Neutrophil (primary cell): ENCODE results near the gene PRDM15.

Experiments
- H3K27ac ChIP-seq: fragments of 200-600 bp; sonication (generic); 2 replicates; pipeline ENCODE4 v1.5.1; 2016; ENCODE audit warnings: mild to moderate bottlenecking, moderate library complexity
- H3K27me3 ChIP-seq: fragments of 200-600 bp; sonication (generic); 2 replicates; pipeline ENCODE4 v1.6.0; 2016; ENCODE audit warnings: mild to moderate bottlenecking
- H3K36me3 ChIP-seq: fragments of 200-600 bp; sonication (generic); 2 replicates; pipeline ENCODE4 v1.5.1; 2017
- H3K4me1 ChIP-seq, 2 experiments: fragments of 200-600 bp in 1 of 2; sonication (generic) in 1 of 2; 1 replicate in 1 of 2; 2 replicates in 1 of 2; pipeline versions ENCODE4 v1.5.1 to v1.6.1; 2013 to 2016; ENCODE audit warnings: low read depth in 1 of 2, low read length in 1 of 2, mild to moderate bottlenecking in 1 of 2, moderate library complexity in 1 of 2; ENCODE audit not compliant: control insufficient read depth in 1 of 2, insufficient read depth in 1 of 2
- H3K4me3 ChIP-seq, 2 experiments: fragments of 200-600 bp in 1 of 2; sonication (generic) in 1 of 2; 1 replicate in 1 of 2; 2 replicates in 1 of 2; pipeline ENCODE4 v1.5.1; 2013 to 2016; ENCODE audit warnings: low read depth in 1 of 2, low read length in 1 of 2, mild to moderate bottlenecking in 1 of 2, moderate library complexity in 1 of 2
- H3K9me3 ChIP-seq: fragments of 200-600 bp; sonication (generic); 2 replicates; pipeline ENCODE4 v1.5.1; 2016
- TF ChIP-seq, protein P1 (sequence below): fragments of 200-600 bp; sonication (generic); IDR thresholded peaks from 2 replicates; pipeline ENCODE4 v1.5.1; 2016; ENCODE audit warnings: antibody characterized with exemption

The PRDM15 gene

DNA sequence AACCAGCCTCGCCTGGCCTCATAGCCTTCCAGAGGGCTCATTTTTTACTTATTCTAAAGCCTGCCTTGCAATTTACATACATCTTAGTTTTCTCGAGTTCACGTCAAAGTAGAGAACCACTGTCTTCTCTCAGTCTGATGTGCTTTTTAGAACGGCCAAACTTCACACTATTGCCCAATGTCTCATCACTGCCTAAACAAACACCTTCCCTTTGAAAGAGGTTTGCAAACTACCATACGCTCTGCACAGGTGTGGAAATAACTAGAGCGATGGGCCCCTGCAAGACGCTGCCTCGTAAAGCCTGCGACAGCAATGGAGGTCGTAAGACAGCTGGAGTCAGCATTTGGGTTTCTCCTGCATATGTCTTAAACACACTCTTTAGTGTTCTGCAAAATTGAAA, 22.6 kb downstream of the PRDM15 start:
- Histone ChIP-seq H3K36me3 (peaks cover 30% of the 10 kb centered on the region), H3K4me3 (no peak overlapping the region), H3K27me3 (no peaks in the 10 kb centered on the region), H3K9me3 (no peaks in the 10 kb centered on the region), H3K4me1 (no peaks in the 10 kb centered on the region), H3K27ac (no peak overlapping the region)
- TF ChIP-seq, protein P1, sequence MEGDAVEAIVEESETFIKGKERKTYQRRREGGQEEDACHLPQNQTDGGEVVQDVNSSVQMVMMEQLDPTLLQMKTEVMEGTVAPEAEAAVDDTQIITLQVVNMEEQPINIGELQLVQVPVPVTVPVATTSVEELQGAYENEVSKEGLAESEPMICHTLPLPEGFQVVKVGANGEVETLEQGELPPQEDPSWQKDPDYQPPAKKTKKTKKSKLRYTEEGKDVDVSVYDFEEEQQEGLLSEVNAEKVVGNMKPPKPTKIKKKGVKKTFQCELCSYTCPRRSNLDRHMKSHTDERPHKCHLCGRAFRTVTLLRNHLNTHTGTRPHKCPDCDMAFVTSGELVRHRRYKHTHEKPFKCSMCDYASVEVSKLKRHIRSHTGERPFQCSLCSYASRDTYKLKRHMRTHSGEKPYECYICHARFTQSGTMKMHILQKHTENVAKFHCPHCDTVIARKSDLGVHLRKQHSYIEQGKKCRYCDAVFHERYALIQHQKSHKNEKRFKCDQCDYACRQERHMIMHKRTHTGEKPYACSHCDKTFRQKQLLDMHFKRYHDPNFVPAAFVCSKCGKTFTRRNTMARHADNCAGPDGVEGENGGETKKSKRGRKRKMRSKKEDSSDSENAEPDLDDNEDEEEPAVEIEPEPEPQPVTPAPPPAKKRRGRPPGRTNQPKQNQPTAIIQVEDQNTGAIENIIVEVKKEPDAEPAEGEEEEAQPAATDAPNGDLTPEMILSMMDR, result no peak

GRCh38 chr21:41854426-41854995, 24.6 kb downstream of the PRDM15 start:
- Histone ChIP-seq H3K27ac (no peak overlapping the region), H3K4me1 (no peaks in the 10 kb centered on the region), H3K27me3 (no peaks in the 10 kb centered on the region), H3K4me3 (no peak overlapping the region), H3K36me3 (peaks cover 36% of the 10 kb centered on the region), H3K9me3 (no peaks in the 10 kb centered on the region)
- TF ChIP-seq, protein P1, result no peak

- Histone ChIP-seq H3K4me3 (no peak overlapping the region), H3K4me1 (no peaks in the 10 kb centered on the region), H3K9me3 (no peaks in the 10 kb centered on the region), H3K27me3 (no peaks in the 10 kb centered on the region), H3K27ac (no peak overlapping the region), H3K36me3 (peaks cover 28% of the 10 kb centered on the region)
- TF ChIP-seq, protein P1, result no peak
Observed at GRCh38 chr21:41852929-41853320, 26.2 kb downstream of the PRDM15 start.

DNA sequence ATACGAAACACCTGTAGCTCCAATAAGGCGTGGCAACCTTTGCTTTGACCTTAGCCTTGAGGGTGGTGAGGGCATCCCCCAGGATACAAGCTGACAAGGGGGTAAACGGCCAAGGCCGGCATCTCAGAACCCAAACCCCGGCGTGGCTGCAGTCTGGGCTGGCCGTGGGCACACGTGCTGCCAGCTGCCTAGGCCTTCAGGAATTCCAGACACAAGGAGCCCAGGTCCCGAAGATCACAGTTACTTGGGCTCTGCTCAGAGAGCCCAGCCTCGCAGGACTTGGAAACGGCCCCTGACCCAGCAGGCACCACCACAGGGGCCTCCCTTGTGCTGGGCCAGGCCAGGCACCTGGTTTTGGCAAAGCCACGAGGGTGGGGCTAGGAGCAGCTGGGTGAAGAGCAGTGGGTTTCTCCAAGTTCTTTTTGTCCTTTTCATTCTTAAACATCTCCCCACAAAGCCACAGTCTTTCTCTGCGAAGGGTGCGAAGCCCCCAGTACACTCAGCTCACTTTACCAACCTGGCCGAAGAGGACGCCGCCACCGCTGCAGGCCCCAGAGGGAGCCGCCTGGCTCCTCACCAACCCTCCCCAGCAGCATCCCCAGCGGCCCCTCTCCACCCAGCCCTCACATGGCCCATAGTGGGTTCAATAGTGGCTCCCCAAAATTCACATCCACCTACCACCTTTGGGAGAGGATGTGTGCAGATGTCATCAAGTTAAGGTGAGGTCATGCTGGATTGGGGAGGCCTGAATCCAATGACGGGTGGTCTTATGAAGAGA, 26.8 kb downstream of the PRDM15 start:
- TF ChIP-seq, protein P1, result no peak
- Histone ChIP-seq H3K27ac (no peak overlapping the region), H3K4me1 (no peaks in the 10 kb centered on the region), H3K4me3 (no peak overlapping the region), H3K36me3 (peaks cover 28% of the 10 kb centered on the region), H3K9me3 (no peaks in the 10 kb centered on the region), H3K27me3 (no peaks in the 10 kb centered on the region)

DNA sequence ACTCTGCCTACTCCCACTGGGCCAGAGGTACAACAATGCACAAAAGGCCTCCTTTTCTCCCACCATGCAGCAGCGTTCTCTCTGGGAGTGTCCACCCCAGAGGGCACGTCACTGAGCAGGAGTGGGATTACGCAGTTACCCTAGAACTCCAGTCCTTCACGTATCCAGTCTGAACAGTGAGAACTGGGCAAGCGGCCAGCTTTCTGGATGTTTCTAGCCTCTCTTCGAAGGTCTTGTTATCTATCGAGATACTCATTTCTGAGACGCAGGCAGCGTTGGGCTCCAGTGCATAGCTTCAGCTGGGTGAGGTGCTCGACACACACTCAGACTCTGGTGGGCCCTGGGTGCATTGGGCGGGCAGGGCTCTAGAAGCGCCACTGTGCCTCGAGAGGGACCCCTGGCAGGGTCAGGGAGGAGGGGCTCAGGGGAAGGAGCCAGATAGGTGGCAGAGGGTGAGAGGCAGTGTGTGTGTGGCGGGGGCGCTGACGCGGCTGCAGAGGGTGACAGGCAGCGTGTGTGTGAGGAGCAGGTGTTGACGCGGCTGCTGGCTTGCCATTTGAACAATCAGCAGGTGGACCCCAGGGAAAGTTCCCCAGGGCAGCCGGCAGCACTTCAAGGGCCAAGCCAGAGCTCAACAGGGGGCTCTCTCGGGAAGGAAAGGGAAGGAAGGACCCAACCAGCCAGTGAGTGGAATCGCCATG, 27.9 kb downstream of the PRDM15 start:
- peaks cover 28% of the 10 kb centered on the region for H3K36me3 ChIP-seq
- H3K4me1 ChIP-seq, result no peaks in the 10 kb centered on the region
- H3K27ac ChIP-seq, result no peak overlapping the region
- H3K4me3 ChIP-seq, result no peak overlapping the region
- no peaks in the 10 kb centered on the region for H3K9me3 ChIP-seq
- TF ChIP-seq, protein P1, result no peak
- H3K27me3 ChIP-seq, result no peaks in the 10 kb centered on the region
